Aorta (tissue), 5 donors: Measurements from ENCODE around the gene VPS13C. TPM values are rescaled to one million over a fixed set of nuclear protein-coding genes. Genes with fewer than 3 reads are reported as not detected.

Experiments
- ATAC-seq: fragments of 200-7000 bp; cut with Tn5 transposase; one replicate; pipeline ENCODE4 v1.9.1; 2022; ENCODE audit warnings: moderate library complexity; ENCODE audit not compliant: low FRiP score
- DNase-seq, 2 donors: peaks; one replicate each; pipeline ENCODE4 v3.0.0-alpha.2; 2020
- H3K27ac ChIP-seq, 2 donors: one replicate each; pipeline ENCODE4 v1.5.1; 2013; ENCODE audit warnings: low read length in 2 of 2, mild to moderate bottlenecking in 2 of 2, moderate library complexity in 2 of 2, control low read depth in 1 of 2, inconsistent platforms in 1 of 2, low read depth in 1 of 2
- H3K27me3 ChIP-seq, 2 donors: one replicate each; pipeline ENCODE4 v1.6.1; 2013; ENCODE audit warnings: control low read depth in 1 of 2, low read length in 1 of 2, mild to moderate bottlenecking in 1 of 2, moderate library complexity in 1 of 2; ENCODE audit not compliant: insufficient read depth in 2 of 2, control insufficient read depth in 1 of 2
- H3K36me3 ChIP-seq, 2 donors: one replicate each; pipeline ENCODE4 v1.6.1; 2013; ENCODE audit warnings: control low read depth in 1 of 2, low read length in 1 of 2, mild to moderate bottlenecking in 1 of 2; ENCODE audit not compliant: insufficient read depth in 2 of 2, control insufficient read depth in 1 of 2
- H3K4me1 ChIP-seq, 2 donors: one replicate each; pipeline ENCODE4 v1.6.1; 2013; ENCODE audit warnings: low read length in 2 of 2, control low read depth in 1 of 2, mild to moderate bottlenecking in 1 of 2, moderate library complexity in 1 of 2; ENCODE audit not compliant: insufficient read depth in 2 of 2, control insufficient read depth in 1 of 2
- H3K4me3 ChIP-seq, 2 donors: one replicate each; pipeline ENCODE4 v1.5.1; 2013; ENCODE audit warnings: low read length in 2 of 2, control low read depth in 1 of 2, mild to moderate bottlenecking in 1 of 2
- H3K9me3 ChIP-seq: one replicate; pipeline ENCODE4 v1.6.1; 2013; ENCODE audit warnings: mild to moderate bottlenecking, low read length; ENCODE audit not compliant: control insufficient read depth
- WGBS, 2 donors: extraction: QIAGEN DNeasy Blood & Tissue Kit; methylation state at CpG; one replicate each; pipeline ENCODE4 v1.1.7; 2013; 5-methylcytosine and 5-hydroxymethylcytosine counted together
- intact Hi-C, 2 donors: fragments of 100-400 bp; cut with DNase I; formaldehyde crosslinking; loops; one replicate each; pipeline versions ENCODE4 v1.14.2 to v1.15.0; 2022
- polyA plus RNA-seq, 2 donors: library from polyadenylated mRNA; stranded (reverse); fragments of 200-250 nt; gene quantifications; one replicate each; pipeline ENCODE4 v1.2.3, GENCODE V29; 2013
- total RNA-seq, 2 donors: library from RNA; stranded (reverse); fragmentation: NEBNext Ultra II Directional; extraction: Animal tissue kit (Norgen Biotek cat#: 25700); gene quantifications; one replicate each; pipeline ENCODE4 v1.2.1, GENCODE V29; 2021
- donor health status: healthy with polysubstance abuse.
- donor health status: Bipolar disorder and iron deficiency.
- donor health status: DM: no; HTN: no; CAD: no.
- donor health status: DM: no; HTN: no; CAD: no.
- donor health status: DM: yes; HTN: yes; CAD: no.

The VPS13C gene
- total and polyA plus RNA-seq, 4 donors: 3.1 to 123 (median 60.6) TPM

- ATAC-seq (no peak), DNase-seq (no peak)
- WGBS, 2 donors: 92 to 93% methylated on average over 3 of the region's 3 CpGs
Measured at GRCh38 chr15:61889706-61890105, 170.5 kb downstream of the VPS13C start.

GRCh38 chr15:61888074-61888780, 172.0 kb downstream of the VPS13C start:
- H3K4me1 ChIP-seq: no peaks in the 10 kb centered on the region
- no peak overlapping the region for H3K27ac ChIP-seq
- intact Hi-C loops: no loop called here
- no peaks in the 10 kb centered on the region for H3K27me3 ChIP-seq
- no peaks in the 10 kb centered on the region for H3K9me3 ChIP-seq
- 92 to 93% methylated on average over 5 of the region's 5 CpGs for WGBS, 2 donors
- no peak for DNase-seq
- peaks cover 0 to 6% of the 10 kb centered on the region in 2 donors for H3K36me3 ChIP-seq
- no peak overlapping the region for H3K4me3 ChIP-seq
- ATAC-seq: no peak

More at GRCh38 chr15:61889706-61890105, 170.5 kb downstream of the VPS13C start:
- no peaks in the 10 kb centered on the region for H3K27me3 ChIP-seq
- intact Hi-C loops: no loop called here
- no peak overlapping the region for H3K27ac ChIP-seq
- no peaks in the 10 kb centered on the region for H3K9me3 ChIP-seq
- no peak overlapping the region for H3K4me3 ChIP-seq
- H3K36me3 ChIP-seq: peaks cover 0 to 6% of the 10 kb centered on the region in 2 donors
- no peaks in the 10 kb centered on the region for H3K4me1 ChIP-seq

GRCh38 chr15:61880084-61880483, 180.2 kb downstream of the VPS13C start:
- ATAC-seq: no peak
- Histone ChIP-seq H3K4me1 (no peaks in the 10 kb centered on the region), H3K4me3 (no peak overlapping the region), H3K27ac (no peak overlapping the region), H3K27me3 (no peaks in the 10 kb centered on the region), H3K9me3 (no peaks in the 10 kb centered on the region), H3K36me3 (no peaks in the 10 kb centered on the region)
- intact Hi-C loops: no loop called here
- WGBS, 2 donors: 71 to 72% methylated on average over 5 of the region's 5 CpGs
- no peak for DNase-seq

- Histone ChIP-seq H3K36me3 (no peaks in the 10 kb centered on the region), H3K27ac (no peak overlapping the region), H3K4me1 (no peaks in the 10 kb centered on the region), H3K27me3 (no peaks in the 10 kb centered on the region), H3K9me3 (no peaks in the 10 kb centered on the region), H3K4me3 (no peak overlapping the region)
- WGBS, 2 donors: 90 to 92% methylated on average over 3 of the region's 3 CpGs
- DNase-seq (no peak), ATAC-seq (no peak)
- intact Hi-C loops: loop anchor here in 1 of 2 donors (10.0 kb wide), 1 partner anchor 426 kb away; no protein-coding TSS in a partner anchor
Measured at GRCh38 chr15:61879219-61879618, 181.0 kb downstream of the VPS13C start.

GRCh38 chr15:61871926-61872522, 188.2 kb downstream of the VPS13C start:
- no peaks in the 10 kb centered on the region for H3K27me3 ChIP-seq
- DNase-seq (no peak), ATAC-seq (no peak)
- intact Hi-C loops: loop anchor here in 1 of 2 donors (10.0 kb wide), 1 partner anchor 433 kb away; no protein-coding TSS in a partner anchor
- no peaks in the 10 kb centered on the region for H3K4me1 ChIP-seq
- WGBS, 2 donors: 97 to 100% methylated on average over 1 of the region's 1 CpG
- no peak overlapping the region for H3K27ac ChIP-seq
- H3K36me3 ChIP-seq: no peaks in the 10 kb centered on the region
- no peaks in the 10 kb centered on the region for H3K9me3 ChIP-seq
- H3K4me3 ChIP-seq: no peak overlapping the region

- Histone ChIP-seq H3K27me3 (no peaks in the 10 kb centered on the region), H3K27ac (no peak overlapping the region), H3K36me3 (no peaks in the 10 kb centered on the region), H3K9me3 (no peaks in the 10 kb centered on the region), H3K4me1 (no peaks in the 10 kb centered on the region), H3K4me3 (no peak overlapping the region)
- ATAC-seq: no peak
- WGBS, 2 donors: 95 to 97% methylated on average over 3 of the region's 3 CpGs
- no peak for DNase-seq
- intact Hi-C loops: loop anchor here in 1 of 2 donors (10.0 kb wide), 1 partner anchor 435 kb away; no protein-coding TSS in a partner anchor
Measured at GRCh38 chr15:61869656-61870055, 190.6 kb downstream of the VPS13C start.

GRCh38 chr15:61861962-61862361, 198.3 kb downstream of the VPS13C start:
- no peak overlapping the region for H3K4me3 ChIP-seq
- no peaks in the 10 kb centered on the region for H3K27me3 ChIP-seq
- H3K9me3 ChIP-seq: no peaks in the 10 kb centered on the region
- H3K36me3 ChIP-seq: peaks cover 0 to 2% of the 10 kb centered on the region in 2 donors
- ATAC-seq (no peak), DNase-seq (no peak)
- H3K4me1 ChIP-seq: no peaks in the 10 kb centered on the region
- intact Hi-C loops: no loop called here
- H3K27ac ChIP-seq: no peak overlapping the region
- WGBS, 2 donors: 93 to 97% methylated on average over 3 of the region's 3 CpGs

GRCh38 chr15:61857169-61857829, 202.9 kb downstream of the VPS13C start:
- H3K4me1 ChIP-seq: no peaks in the 10 kb centered on the region
- ATAC-seq: no peak
- H3K27me3 ChIP-seq: no peaks in the 10 kb centered on the region
- DNase-seq: no peak
- H3K27ac ChIP-seq: no peak overlapping the region
- 86 to 88% methylated on average over 8 of the region's 8 CpGs for WGBS, 2 donors
- H3K36me3 ChIP-seq: peaks cover 0 to 2% of the 10 kb centered on the region in 2 donors
- no peak overlapping the region for H3K4me3 ChIP-seq
- intact Hi-C loops: no loop called here
- no peaks in the 10 kb centered on the region for H3K9me3 ChIP-seq
